DMS 273 (cell line): ENCODE measurements around the gene ASAP2.

ENCODE experiments used
- DNase-seq: peaks from one replicate; lab custom pipeline; 2025; ENCODE audit not compliant: unreplicated experiment; lab: John Stamatoyannopoulos, UW

The ASAP2 gene

GRCh38 chr2:9291866-9292265 is 85.3 kb downstream of the ASAP2 start:
- no peak for DNase-seq

- DNase-seq = no peak
Measured at GRCh38 chr2:9292426-9292825, 85.8 kb downstream of the ASAP2 start.

DNA sequence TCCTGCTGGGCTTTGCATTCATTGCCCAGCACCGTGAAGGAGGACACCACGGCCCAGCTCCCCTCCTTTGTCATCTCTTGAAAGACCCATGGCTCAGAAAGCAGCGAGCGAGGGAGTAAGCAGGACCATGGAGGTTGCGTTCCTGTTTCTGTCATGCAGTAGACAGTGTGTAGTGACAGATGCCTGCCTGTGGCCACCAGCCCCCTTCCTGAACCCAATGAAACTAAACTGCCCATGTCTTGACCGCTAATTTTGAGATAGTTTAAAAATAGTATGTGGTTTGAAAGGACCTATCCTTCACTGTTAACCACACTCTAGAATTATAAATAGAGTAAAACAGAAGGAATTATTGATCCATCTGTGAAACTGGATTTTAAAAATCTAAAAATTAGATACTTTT is 88.2 kb downstream of the ASAP2 start:
- no peak for DNase-seq

GRCh38 chr2:9296559-9296958 is 89.9 kb downstream of the ASAP2 start:
- DNase-seq = no peak

DNA sequence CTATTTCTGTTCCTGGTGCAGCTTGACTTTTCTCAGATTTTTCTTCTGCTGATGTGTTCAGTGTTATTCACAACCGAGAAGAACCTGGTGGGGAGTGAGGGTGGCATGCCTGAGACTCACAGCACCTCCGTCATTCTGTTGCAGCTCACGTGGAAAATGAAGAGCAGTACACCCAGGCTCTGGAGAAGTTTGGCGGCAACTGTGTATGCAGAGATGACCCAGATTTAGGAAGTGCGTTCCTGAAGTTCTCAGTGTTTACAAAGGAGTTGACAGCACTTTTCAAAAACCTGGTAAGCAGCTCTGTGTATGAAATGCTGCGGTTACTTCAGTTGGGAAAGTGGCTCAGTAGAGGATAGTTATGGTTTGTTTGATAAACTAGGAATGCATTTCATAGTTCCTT is 90.5 kb downstream of the ASAP2 start:
- no peak for DNase-seq

DNA sequence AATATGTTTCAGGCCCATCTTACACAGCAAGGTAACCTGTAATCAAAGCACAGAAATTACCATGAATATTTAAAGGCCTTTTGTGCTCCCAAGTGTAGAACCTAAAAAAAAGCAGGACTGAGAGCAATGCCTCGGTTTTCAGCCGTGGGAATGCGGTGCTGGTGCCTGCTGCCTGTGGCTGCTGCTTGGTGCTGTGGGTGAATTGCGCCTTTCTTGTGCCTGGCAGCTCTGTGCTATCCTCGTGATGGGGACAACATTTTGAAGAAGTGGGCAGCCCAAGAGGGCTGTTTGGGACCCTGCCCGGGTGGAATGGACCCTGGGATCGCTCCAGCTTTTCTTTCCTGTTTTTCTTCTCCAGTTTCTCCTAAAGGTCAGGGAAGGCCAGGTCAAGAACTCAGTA is 91.2 kb downstream of the ASAP2 start:
- no peak for DNase-seq

DNA sequence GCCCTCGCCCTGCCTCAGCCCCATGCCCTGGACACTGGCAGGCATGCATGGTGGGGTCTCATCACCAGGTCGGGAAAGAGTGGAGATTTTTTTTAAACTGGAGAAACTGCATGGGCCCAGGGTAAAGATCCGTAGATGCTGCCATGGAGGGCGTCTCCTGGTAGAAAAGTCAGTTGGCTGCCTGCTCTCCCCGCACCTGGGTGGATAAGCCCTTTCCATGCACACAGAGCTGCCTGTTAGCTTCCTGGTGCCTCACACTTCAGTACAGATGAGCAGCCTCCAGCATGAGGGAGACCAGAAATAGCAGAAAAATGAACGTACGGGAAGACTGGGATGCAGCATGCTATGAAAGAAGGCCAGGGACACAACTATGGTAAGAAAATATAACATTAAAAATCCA is 92.0 kb downstream of the ASAP2 start:
- DNase-seq = no peak

DNA sequence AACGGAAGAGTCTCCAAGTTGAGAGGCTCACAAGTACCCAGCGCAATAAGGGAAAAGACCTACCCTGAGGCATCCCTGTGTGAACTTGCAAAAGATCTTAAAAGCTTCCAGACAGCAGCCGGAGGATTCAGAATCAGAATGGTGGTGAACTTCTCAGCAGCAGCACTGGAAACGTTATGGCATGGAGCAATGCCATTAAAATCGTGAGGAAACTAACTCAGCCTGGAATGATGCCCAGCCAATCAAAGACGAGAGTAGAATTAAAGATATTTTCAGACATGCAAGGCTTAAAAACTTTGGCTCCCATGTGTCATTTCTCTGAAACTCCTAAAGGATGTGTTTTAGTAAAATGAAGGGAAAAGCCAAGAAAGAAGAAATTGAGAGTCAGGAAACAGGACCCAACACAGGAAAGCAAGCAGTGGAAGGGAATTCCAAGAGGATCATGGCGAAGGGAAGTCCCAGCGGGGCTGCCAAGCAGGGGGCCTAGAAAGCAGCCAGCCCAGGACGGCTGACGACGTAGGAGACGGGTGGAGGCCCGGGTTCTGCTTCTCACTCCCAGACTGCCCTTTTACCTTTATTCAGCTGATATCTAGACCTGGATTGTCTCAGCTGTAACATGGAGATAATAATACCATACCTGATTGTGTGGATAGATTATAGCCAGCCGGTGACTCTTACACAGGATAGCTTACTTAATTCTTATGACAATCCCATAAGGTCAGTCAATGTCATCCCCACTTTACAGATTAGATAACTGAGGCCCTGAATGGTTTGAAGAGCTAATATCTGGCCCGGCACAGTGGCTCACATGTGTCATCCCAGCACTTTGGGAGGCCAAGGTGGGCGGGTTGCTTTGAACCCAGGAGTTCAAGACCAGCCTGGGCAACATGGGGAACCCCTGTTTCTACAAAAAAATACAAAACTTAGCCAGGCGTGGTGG is 92.8 kb downstream of the ASAP2 start:
- no peak for DNase-seq

DNA sequence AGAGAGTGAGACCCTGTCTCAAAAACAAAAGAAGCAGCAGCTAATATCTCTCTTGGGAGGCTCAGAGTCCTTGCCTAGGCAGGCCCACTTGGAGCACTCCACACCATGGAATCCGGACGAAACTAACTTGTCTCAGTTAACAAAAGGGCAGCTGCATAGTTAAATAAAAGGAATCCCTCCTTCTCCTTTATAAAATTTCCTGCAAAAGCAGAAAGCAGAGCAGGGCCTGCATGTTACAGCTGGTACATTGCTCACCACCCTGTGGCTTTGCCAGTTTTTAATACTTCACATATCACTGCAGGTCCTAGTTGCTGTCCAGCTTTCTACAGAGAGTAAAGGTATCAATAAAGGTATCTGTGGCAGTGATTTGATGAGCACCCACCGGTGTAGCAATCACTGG is 93.6 kb downstream of the ASAP2 start:
- no peak for DNase-seq

GRCh38 chr2:9300829-9301453 is 94.3 kb downstream of the ASAP2 start:
- DNase-seq = no peak

DNA sequence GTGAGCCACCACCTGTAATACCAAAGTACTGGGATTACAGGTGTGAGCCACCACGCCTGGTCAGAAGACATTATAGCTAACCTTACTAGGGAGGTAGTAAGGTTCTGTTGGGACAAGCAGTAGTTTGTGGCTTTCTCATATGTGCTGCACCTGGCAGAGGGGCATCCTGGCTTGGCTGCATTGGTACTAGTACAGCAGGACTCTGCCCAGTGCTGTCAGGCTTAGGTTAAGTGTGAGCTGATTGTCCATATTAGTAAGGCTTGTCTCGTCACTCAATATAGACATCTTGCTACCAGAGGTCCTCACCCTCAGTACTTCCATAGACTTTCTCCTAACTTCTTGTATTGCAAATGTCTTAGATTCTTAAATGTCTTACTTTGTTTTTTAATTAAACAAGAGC is 96.1 kb downstream of the ASAP2 start:
- DNase-seq = no peak

DNA sequence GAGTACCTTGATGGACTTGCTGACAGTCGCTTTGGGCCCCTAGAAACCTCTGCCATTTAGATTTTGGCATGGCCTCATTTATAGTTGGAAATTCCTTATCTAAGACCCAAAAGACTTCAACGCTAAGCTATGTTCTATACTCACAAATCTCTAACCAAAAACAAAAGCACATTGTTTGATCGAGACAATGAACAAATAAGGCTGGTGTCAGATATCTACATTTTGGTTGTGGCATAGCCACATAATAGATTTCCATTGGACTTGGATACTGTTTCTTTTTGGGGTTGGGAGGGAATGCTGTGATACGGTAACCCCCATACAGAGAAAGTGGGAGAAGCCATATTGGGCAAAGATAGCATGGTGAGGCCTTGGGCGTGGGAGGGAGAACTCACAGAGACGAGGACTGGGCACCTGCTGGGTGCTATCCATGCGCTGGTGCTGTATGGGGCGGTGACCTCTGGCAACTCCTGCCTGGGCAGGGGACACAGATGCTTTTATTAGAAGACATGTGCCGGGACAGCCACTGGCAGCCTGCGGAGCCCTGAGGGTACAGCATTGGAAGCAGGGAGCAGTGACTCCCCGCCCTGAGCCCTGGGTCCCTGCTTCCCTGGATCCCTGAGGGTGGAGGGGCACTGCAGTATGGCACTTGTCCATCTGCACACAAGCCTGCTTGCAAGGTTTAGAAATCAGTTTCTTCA is 97.1 kb downstream of the ASAP2 start:
- DNase-seq = no peak

- DNase-seq = no peak
Measured at GRCh38 chr2:9306911-9307310, 100.3 kb downstream of the ASAP2 start.

DNA sequence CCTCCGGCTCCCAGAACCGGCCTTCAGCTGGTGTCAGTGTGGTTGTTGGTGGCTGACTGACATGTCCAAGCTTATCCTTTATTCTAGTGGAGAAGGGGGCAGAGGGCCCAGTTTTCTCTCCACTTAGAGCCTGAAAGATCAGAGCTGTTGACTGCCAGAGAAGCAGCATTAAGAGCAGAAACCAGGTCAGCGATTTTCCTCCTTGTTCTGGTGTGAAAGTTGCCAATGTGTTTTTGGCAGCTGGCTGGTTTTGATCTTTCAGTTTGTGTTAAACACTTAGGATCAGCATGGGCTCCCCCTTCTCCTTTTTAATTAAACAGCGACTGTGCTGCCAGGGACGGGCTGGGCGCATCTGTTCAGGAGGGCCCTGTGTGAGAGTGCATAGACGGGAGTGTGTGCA is 100.9 kb downstream of the ASAP2 start:
- DNase-seq = no peak

GRCh38 chr2:9308186-9308955 is 101.8 kb downstream of the ASAP2 start:
- peak; percentile 8 for DNase-seq

DNA sequence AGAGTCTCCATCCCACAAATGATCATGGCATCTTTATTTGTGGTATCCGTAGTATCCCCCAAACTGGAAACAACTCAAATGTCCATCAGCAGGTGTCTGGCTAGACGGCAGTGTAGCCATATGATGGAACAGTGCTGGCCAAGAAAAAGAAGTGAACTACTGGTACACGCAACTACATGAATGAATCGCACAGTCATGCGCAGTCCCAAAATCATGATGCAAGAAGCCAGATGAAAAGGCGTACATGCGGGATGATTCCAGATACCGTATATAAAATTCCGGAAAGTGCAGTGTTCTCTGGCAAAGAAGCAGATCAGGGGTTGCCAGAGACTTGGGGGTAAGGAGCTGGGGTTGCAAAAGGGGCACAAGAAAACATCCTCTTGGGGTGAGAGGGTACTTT is 102.5 kb downstream of the ASAP2 start:
- DNase-seq = no peak

GRCh38 chr2:9310377-9310776 is 103.8 kb downstream of the ASAP2 start:
- DNase-seq = peak; percentile 23

DNA sequence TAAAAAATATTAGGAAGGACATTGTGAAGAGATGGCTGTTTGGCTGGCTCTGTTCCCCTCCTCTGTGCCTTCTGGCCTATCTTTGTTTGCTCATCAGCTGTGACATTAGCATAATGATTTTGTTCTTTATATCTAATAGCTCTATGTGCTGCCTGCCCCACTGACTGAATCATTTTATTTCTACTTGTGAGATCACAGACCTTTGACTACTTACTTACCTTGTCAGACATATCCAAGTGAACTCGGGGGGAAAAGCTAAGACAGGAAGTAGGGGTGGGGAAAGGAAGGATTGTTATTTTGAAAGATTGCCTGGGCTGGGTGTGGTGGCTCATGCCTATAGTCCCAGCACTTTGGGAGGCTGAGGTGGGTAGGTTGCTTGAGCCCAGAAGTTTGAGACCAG is 104.2 kb downstream of the ASAP2 start:
- no peak for DNase-seq

- no peak for DNase-seq
Measured at GRCh38 chr2:9311488-9311887, 104.9 kb downstream of the ASAP2 start.

- DNase-seq = no peak
Measured at GRCh38 chr2:9312591-9312990, 106.0 kb downstream of the ASAP2 start.

GRCh38 chr2:9313443-9313842 is 106.8 kb downstream of the ASAP2 start:
- DNase-seq = no peak
